Dermis microvascular lymphatic vessel endothelial cell (primary cell): ENCODE data around the gene CHAF1A. TPM values are rescaled to one million over a fixed set of nuclear protein-coding genes. Genes with fewer than 3 reads are reported as not detected.

Experiments
- DNase-seq, 2 donors: peaks; one replicate each; pipeline versions ENCODE4 v3.0.0 to v3.0.0-alpha.2; 2010; ENCODE audit warnings: low read depth in 2 of 2
- total RNA-seq: library from RNA; depleted of rRNA; stranded (reverse); fragments of >200 nt; gene quantifications from 2 replicates; pipeline ENCODE4 v1.2.1, GENCODE V29; 2014

The CHAF1A gene
- total RNA-seq, 1 donor from 2014 or later = 11.6 TPM

GRCh38 chr19:4403005-4403761 lies 743 bp downstream of the CHAF1A start:
- DNase-seq = no peak

- DNase-seq = no peak
Measured at GRCh38 chr19:4405977-4406376, 3.5 kb downstream of the CHAF1A start.

- no peak for DNase-seq
Measured at GRCh38 chr19:4406626-4407025, 4.2 kb downstream of the CHAF1A start.

GRCh38 chr19:4409123-4409933 lies 6.9 kb downstream of the CHAF1A start:
- no peak for DNase-seq

- DNase-seq = no peak
Measured at GRCh38 chr19:4413588-4413987, 11.1 kb downstream of the CHAF1A start.

GRCh38 chr19:4414144-4414799 lies 11.8 kb downstream of the CHAF1A start:
- no peak for DNase-seq

- no peak for DNase-seq
Measured at GRCh38 chr19:4414800-4415321, 12.4 kb downstream of the CHAF1A start.

GRCh38 chr19:4415352-4415751 lies 12.9 kb downstream of the CHAF1A start:
- DNase-seq = no peak

- DNase-seq = no peak
Measured at GRCh38 chr19:4416268-4416667, 13.8 kb downstream of the CHAF1A start.

- DNase-seq = no peak
Measured at GRCh38 chr19:4423416-4424126, 21.1 kb downstream of the CHAF1A start.

GRCh38 chr19:4425537-4425936 lies 23.1 kb downstream of the CHAF1A start:
- DNase-seq = no peak

- no peak for DNase-seq
Measured at GRCh38 chr19:4428326-4428975, 26.0 kb downstream of the CHAF1A start.

GRCh38 chr19:4429256-4429655 lies 26.8 kb downstream of the CHAF1A start:
- no peak for DNase-seq

- no peak for DNase-seq
Measured at GRCh38 chr19:4429771-4430171, 27.3 kb downstream of the CHAF1A start.

GRCh38 chr19:4430760-4431159 lies 28.3 kb downstream of the CHAF1A start:
- no peak for DNase-seq

- no peak for DNase-seq
Measured at GRCh38 chr19:4431296-4431695, 28.9 kb downstream of the CHAF1A start.

- DNase-seq = no peak
Measured at GRCh38 chr19:4431808-4432674, 29.6 kb downstream of the CHAF1A start.

- no peak for DNase-seq
Measured at GRCh38 chr19:4432918-4433506, 30.6 kb downstream of the CHAF1A start.

GRCh38 chr19:4434391-4434790 lies 32.0 kb downstream of the CHAF1A start:
- no peak for DNase-seq

GRCh38 chr19:4436231-4436630 lies 33.8 kb downstream of the CHAF1A start:
- no peak for DNase-seq
